RWPE2 (cell line): ENCODE results near the gene SLC12A8.

ENCODE experiments used
- ATAC-seq: fragments of 200-7000 bp; cut with Tn5 transposase; 3 replicates; pipeline ENCODE4 v1.9.1; 2021; ENCODE audit warnings: low read depth
- DNase-seq: peaks from one replicate; pipeline ENCODE4 v3.0.0-alpha.2; 2020; ENCODE audit warnings: low spot score
- H3K27ac ChIP-seq: fragments of 450-650 bp; 2 replicates; pipeline ENCODE4 v1.5.1; 2017; ENCODE audit warnings: mild to moderate bottlenecking; ENCODE audit not compliant: poor library complexity, severe bottlenecking
- H3K27me3 ChIP-seq: fragments of 250-450 bp; sonication (Bioruptor Pico); 2 replicates; pipeline ENCODE4 v1.5.1; 2021; ENCODE audit warnings: mild to moderate bottlenecking, moderate library complexity; ENCODE audit not compliant: insufficient read depth, poor library complexity, severe bottlenecking
- H3K36me3 ChIP-seq: fragments of 250-450 bp; sonication (Bioruptor Pico); 2 replicates; pipeline ENCODE4 v1.5.1; 2020; ENCODE audit warnings: low read depth, mild to moderate bottlenecking, moderate library complexity
- H3K4me1 ChIP-seq: fragments of 250-450 bp; sonication (Bioruptor Pico); 2 replicates; pipeline ENCODE4 v1.5.1; 2021; ENCODE audit warnings: mild to moderate bottlenecking, moderate library complexity; ENCODE audit not compliant: insufficient read depth, poor library complexity, severe bottlenecking
- H3K4me3 ChIP-seq: fragments of 250-450 bp; sonication (Bioruptor Pico); 2 replicates; pipeline ENCODE4 v1.5.1; 2021; ENCODE audit warnings: mild to moderate bottlenecking, moderate library complexity; ENCODE audit not compliant: severe bottlenecking
- H3K9me3 ChIP-seq: fragments of 250-450 bp; sonication (Bioruptor Pico); 2 replicates; pipeline ENCODE4 v1.5.1; 2021; ENCODE audit warnings: mild to moderate bottlenecking, moderate library complexity; ENCODE audit not compliant: severe bottlenecking
- CTCF ChIP-seq: fragments of 450-650 bp; IDR thresholded peaks from one replicate; pipeline ENCODE4 v1.5.1; 2017; ENCODE audit warnings: mild to moderate bottlenecking, moderate library complexity; ENCODE audit not compliant: poor library complexity, severe bottlenecking

The SLC12A8 gene

GRCh38 chr3:125194061-125194848 is 18.3 kb downstream of the SLC12A8 start:
- Histone ChIP-seq H3K9me3 (no peaks in the 10 kb centered on the region), H3K36me3 (no peaks in the 10 kb centered on the region), H3K4me3 (no peak overlapping the region), H3K27ac (no peak overlapping the region), H3K27me3 (no peaks in the 10 kb centered on the region), H3K4me1 (no peaks in the 10 kb centered on the region)
- DNase-seq (no peak), ATAC-seq (peak; percentile 51)
- no peak for TF ChIP-seq CTCF

- Histone ChIP-seq H3K36me3 (no peaks in the 10 kb centered on the region), H3K27me3 (no peaks in the 10 kb centered on the region), H3K4me1 (no peaks in the 10 kb centered on the region), H3K27ac (no peak overlapping the region), H3K9me3 (no peaks in the 10 kb centered on the region), H3K4me3 (no peak overlapping the region)
- no peak for ATAC-seq
- DNase-seq = no peak
- no peak for TF ChIP-seq CTCF
Measured at GRCh38 chr3:125192190-125193035, 20.1 kb downstream of the SLC12A8 start.

GRCh38 chr3:125191730-125192129 is 20.8 kb downstream of the SLC12A8 start:
- ATAC-seq (no peak), DNase-seq (no peak)
- no peaks in the 10 kb centered on the region for H3K9me3 ChIP-seq

GRCh38 chr3:125191256-125191655 is 21.3 kb downstream of the SLC12A8 start:
- ATAC-seq (no peak), DNase-seq (no peak)
- no peak overlapping the region for H3K27ac ChIP-seq
- no peak for TF ChIP-seq CTCF
- no peaks in the 10 kb centered on the region for H3K36me3 ChIP-seq
- no peaks in the 10 kb centered on the region for H3K9me3 ChIP-seq
- no peaks in the 10 kb centered on the region for H3K27me3 ChIP-seq
- no peaks in the 10 kb centered on the region for H3K4me1 ChIP-seq
- no peak overlapping the region for H3K4me3 ChIP-seq

More at GRCh38 chr3:125191730-125192129, 20.8 kb downstream of the SLC12A8 start:
- Histone ChIP-seq H3K27me3 (no peaks in the 10 kb centered on the region), H3K4me1 (no peaks in the 10 kb centered on the region), H3K4me3 (no peak overlapping the region), H3K36me3 (no peaks in the 10 kb centered on the region), H3K27ac (no peak overlapping the region)
- TF ChIP-seq CTCF = no peak
